Mesenchymal stem cell (in vitro differentiated cells and primary cell): ENCODE measurements around the gene TSR1.

ENCODE experiments used
- DNase-seq: peaks from one replicate; pipeline ENCODE4 v3.0.0-alpha.2; 2013
- H2AFZ ChIP-seq: one replicate; pipeline ENCODE4 v1.6.1; 2013; ENCODE audit warnings: low read depth, mild to moderate bottlenecking, control low read depth, inconsistent platforms, low read length, moderate library complexity
- H2AK5ac ChIP-seq: 2 replicates; pipeline ENCODE4 v1.6.1; 2013; ENCODE audit warnings: low read length, moderate library complexity, mild to moderate bottlenecking, inconsistent platforms; ENCODE audit not compliant: severe bottlenecking
- H2BK120ac ChIP-seq: one replicate; pipeline ENCODE4 v1.6.1; 2013; ENCODE audit warnings: low read depth, mild to moderate bottlenecking, inconsistent platforms, low read length, moderate library complexity
- H2BK12ac ChIP-seq, 2 experiments: one replicate each; pipeline ENCODE4 v1.6.1; 2013; ENCODE audit warnings: inconsistent platforms in 2 of 2, low read length in 2 of 2, mild to moderate bottlenecking in 2 of 2, moderate library complexity in 2 of 2, control low read depth in 1 of 2
- H2BK15ac ChIP-seq: one replicate; pipeline ENCODE4 v1.6.1; 2013; ENCODE audit warnings: mild to moderate bottlenecking, low read depth, inconsistent platforms; ENCODE audit not compliant: poor library complexity, severe bottlenecking
- H2BK5ac ChIP-seq: 2 replicates; pipeline ENCODE4 v1.6.1; 2013; ENCODE audit warnings: low read depth, mild to moderate bottlenecking, low read length, control low read depth, inconsistent platforms; ENCODE audit not compliant: poor library complexity, severe bottlenecking
- H3K14ac ChIP-seq, 2 experiments: one replicate each; pipeline ENCODE4 v1.6.1; 2013; ENCODE audit warnings: inconsistent platforms in 2 of 2, low read length in 2 of 2, control low read depth in 1 of 2, mild to moderate bottlenecking in 1 of 2, moderate library complexity in 1 of 2
- H3K18ac ChIP-seq, 2 experiments: one replicate each; pipeline ENCODE4 v1.6.1; 2013; ENCODE audit warnings: inconsistent platforms in 2 of 2, low read length in 2 of 2, control low read depth in 1 of 2, low read depth in 1 of 2, mild to moderate bottlenecking in 1 of 2
- H3K23ac ChIP-seq, 2 experiments: one replicate each; pipeline ENCODE4 v1.6.1; 2013; ENCODE audit warnings: inconsistent platforms in 2 of 2, low read length in 2 of 2, mild to moderate bottlenecking in 2 of 2, moderate library complexity in 2 of 2, control low read depth in 1 of 2
- H3K27ac ChIP-seq: 2 replicates; pipeline ENCODE4 v1.5.1; 2013; ENCODE audit warnings: mild to moderate bottlenecking, moderate library complexity, low read length, control low read depth, inconsistent platforms; ENCODE audit not compliant: poor library complexity, severe bottlenecking
- H3K27me3 ChIP-seq, 2 experiments: 2 replicates each; pipeline versions ENCODE4 v1.6.1 to v1.7.0; 2013; ENCODE audit warnings: low read length in 2 of 2, mild to moderate bottlenecking in 2 of 2, moderate library complexity in 2 of 2, control low read depth in 1 of 2, inconsistent platforms in 1 of 2; ENCODE audit not compliant: control insufficient read depth in 1 of 2, insufficient read depth in 1 of 2
- H3K36me3 ChIP-seq, 2 experiments: 2 replicates each; pipeline versions ENCODE4 v1.6.1 to v1.7.0; 2013; ENCODE audit warnings: low read length in 2 of 2, control low read depth in 1 of 2, inconsistent platforms in 1 of 2, low read depth in 1 of 2, mild to moderate bottlenecking in 1 of 2; ENCODE audit not compliant: insufficient read depth in 2 of 2, control insufficient read depth in 1 of 2
- H3K4ac ChIP-seq, 2 experiments: one replicate each; pipeline ENCODE4 v1.6.1; 2013; ENCODE audit warnings: inconsistent platforms in 2 of 2, low read length in 2 of 2, mild to moderate bottlenecking in 2 of 2, moderate library complexity in 2 of 2, control low read depth in 1 of 2, low read depth in 1 of 2
- H3K4me1 ChIP-seq: 2 replicates; pipeline ENCODE4 v1.6.1; 2013; ENCODE audit warnings: low read depth, low read length, control low read depth; ENCODE audit not compliant: control insufficient read depth, insufficient read depth
- H3K4me2 ChIP-seq: 2 replicates; pipeline ENCODE4 v1.6.1; 2013; ENCODE audit warnings: low read length, mild to moderate bottlenecking, inconsistent platforms; ENCODE audit not compliant: poor library complexity, severe bottlenecking
- H3K4me3 ChIP-seq, 2 experiments: 2 replicates each; pipeline versions ENCODE4 v1.5.1 to v1.7.0; 2013; ENCODE audit warnings: low read length in 2 of 2, mild to moderate bottlenecking in 2 of 2, control low read depth in 1 of 2, low read depth in 1 of 2; ENCODE audit not compliant: insufficient read depth in 1 of 2
- H3K79me1 ChIP-seq: replicated peaks from 2 replicates; pipeline ENCODE4 v1.6.1; 2013; ENCODE audit warnings: mild to moderate bottlenecking, control low read depth, low read length, inconsistent platforms; ENCODE audit not compliant: poor library complexity, severe bottlenecking
- H3K9ac ChIP-seq: 2 replicates; pipeline ENCODE4 v1.7.0; 2013; ENCODE audit warnings: mild to moderate bottlenecking, low read length, moderate library complexity
- H3K9me3 ChIP-seq: 2 replicates; pipeline ENCODE4 v1.7.0; 2013; ENCODE audit warnings: mild to moderate bottlenecking, low read length; ENCODE audit not compliant: control insufficient read depth
- H4K8ac ChIP-seq: one replicate; pipeline ENCODE4 v1.6.1; 2013; ENCODE audit warnings: inconsistent platforms, mild to moderate bottlenecking, low read length, moderate library complexity
- H4K91ac ChIP-seq: one replicate; pipeline ENCODE4 v1.6.1; 2013; ENCODE audit warnings: mild to moderate bottlenecking, low read length, inconsistent platforms
- WGBS: methylation state at CpG from one replicate; pipeline ENCODE4 v1.1.7; 2013; ENCODE audit warnings: mixed read lengths; 5-methylcytosine and 5-hydroxymethylcytosine counted together

TSR1 gene

DNA sequence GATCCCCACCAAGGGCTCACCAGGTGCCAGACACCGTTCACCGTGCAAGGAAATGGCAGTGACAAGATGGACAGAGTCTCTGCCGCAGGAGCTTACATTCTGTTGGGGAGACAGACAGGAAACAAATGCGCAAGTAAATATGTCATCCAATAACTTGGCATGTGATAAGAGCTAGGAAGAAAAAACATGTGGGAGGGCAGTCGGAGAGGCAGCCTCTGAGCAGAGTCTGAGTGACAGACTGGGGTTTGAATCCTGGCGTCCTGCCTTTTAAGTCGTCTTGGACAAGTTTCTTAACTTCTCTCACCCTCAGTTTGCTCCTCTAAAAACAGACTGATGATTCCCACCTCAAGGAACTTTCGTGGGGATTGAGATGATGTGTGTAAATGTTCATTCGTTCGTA is 8.3 kb upstream of the TSR1 start:
- Histone ChIP-seq H3K4me2 (no peak overlapping the region), H3K14ac (no peak overlapping the region), H2BK15ac (no peak overlapping the region), H3K27me3 (no peaks in the 10 kb centered on the region), H3K9ac (no peak overlapping the region), H3K23ac (no peak overlapping the region), H2BK5ac (no peak overlapping the region), H2AK5ac (no peak overlapping the region), H2BK120ac (no peak overlapping the region), H2BK12ac (no peak overlapping the region), H3K4me1 (peaks cover 16% of the 10 kb centered on the region), H2AFZ (no peak overlapping the region), H3K18ac (no peak overlapping the region), H3K79me1 (peaks cover 24% of the 10 kb centered on the region), H3K9me3 (no peaks in the 10 kb centered on the region), H3K4me3 (no peak overlapping the region), H4K91ac (no peak overlapping the region), H3K36me3 (peaks cover 20 to 27% of the 10 kb centered on the region in 2 experiments), H4K8ac (no peak overlapping the region), H3K4ac (no peak overlapping the region), H3K27ac (no peak overlapping the region)
- WGBS = 94% methylated on average over 10 of the region's 10 CpGs
- no peak for DNase-seq

DNA sequence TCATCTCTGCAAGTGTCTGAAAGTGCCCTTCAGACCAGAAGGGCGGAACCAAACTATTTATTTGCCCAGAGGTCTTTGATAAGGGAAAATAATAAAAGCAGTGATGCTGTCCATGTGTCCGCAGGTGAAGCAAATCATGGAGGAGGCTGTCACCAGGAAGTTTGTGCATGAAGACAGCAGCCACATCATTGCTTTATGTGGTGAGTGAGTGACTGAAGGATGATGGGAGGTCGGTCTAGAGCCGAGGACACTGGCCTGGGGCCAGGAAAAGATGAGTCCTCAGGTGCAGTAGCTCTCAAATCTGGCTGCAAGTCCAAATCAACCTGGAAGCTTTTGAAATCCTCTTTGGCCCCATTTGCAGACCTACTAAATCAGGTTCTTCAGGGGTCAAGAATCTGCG is 7.2 kb upstream of the TSR1 start:
- H3K18ac ChIP-seq = no peak overlapping the region
- peaks cover 16% of the 10 kb centered on the region for H3K4me1 ChIP-seq
- H3K27ac ChIP-seq = no peak overlapping the region
- H2BK15ac ChIP-seq = no peak overlapping the region
- no peak overlapping the region for H2AFZ ChIP-seq
- no peak overlapping the region for H3K23ac ChIP-seq
- no peak overlapping the region for H4K8ac ChIP-seq
- no peak overlapping the region for H3K9ac ChIP-seq
- H3K4me2 ChIP-seq = no peak overlapping the region
- H2BK12ac ChIP-seq = no peak overlapping the region
- no peak for DNase-seq
- H2BK120ac ChIP-seq = no peak overlapping the region
- no peak overlapping the region for H4K91ac ChIP-seq
- H3K79me1 ChIP-seq = peaks cover 21% of the 10 kb centered on the region
- H3K14ac ChIP-seq = no peak overlapping the region
- no peak overlapping the region for H2BK5ac ChIP-seq
- no peak overlapping the region for H2AK5ac ChIP-seq
- no peak overlapping the region for H3K4me3 ChIP-seq
- no peaks in the 10 kb centered on the region for H3K9me3 ChIP-seq
- 93% methylated on average over 5 of the region's 5 CpGs for WGBS
- H3K27me3 ChIP-seq = no peaks in the 10 kb centered on the region
- no peak overlapping the region for H3K4ac ChIP-seq
- H3K36me3 ChIP-seq = peaks cover 20 to 27% of the 10 kb centered on the region in 2 experiments

DNA sequence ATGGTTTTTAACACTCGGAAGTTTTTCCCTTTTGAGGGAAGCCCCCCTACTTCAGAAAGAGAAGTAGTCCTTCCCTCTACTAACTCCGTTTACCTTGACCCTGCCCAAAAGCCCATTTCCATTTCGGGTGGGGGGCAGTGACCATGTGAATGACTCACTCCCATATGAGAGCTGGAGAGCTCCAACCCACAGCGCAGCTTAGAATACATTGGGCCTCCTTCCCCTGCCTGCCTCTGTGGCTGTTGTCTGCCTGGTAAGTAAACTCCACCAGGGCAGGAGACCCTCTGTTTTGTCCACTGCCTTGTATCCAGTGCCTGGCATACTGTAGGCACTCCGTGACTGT is 2.0 kb upstream of the TSR1 start:
- Histone ChIP-seq H4K91ac (no peak overlapping the region), H3K4ac (no peak overlapping the region)
- 3% methylated on average over 4 of the region's 5 CpGs for WGBS

DNA sequence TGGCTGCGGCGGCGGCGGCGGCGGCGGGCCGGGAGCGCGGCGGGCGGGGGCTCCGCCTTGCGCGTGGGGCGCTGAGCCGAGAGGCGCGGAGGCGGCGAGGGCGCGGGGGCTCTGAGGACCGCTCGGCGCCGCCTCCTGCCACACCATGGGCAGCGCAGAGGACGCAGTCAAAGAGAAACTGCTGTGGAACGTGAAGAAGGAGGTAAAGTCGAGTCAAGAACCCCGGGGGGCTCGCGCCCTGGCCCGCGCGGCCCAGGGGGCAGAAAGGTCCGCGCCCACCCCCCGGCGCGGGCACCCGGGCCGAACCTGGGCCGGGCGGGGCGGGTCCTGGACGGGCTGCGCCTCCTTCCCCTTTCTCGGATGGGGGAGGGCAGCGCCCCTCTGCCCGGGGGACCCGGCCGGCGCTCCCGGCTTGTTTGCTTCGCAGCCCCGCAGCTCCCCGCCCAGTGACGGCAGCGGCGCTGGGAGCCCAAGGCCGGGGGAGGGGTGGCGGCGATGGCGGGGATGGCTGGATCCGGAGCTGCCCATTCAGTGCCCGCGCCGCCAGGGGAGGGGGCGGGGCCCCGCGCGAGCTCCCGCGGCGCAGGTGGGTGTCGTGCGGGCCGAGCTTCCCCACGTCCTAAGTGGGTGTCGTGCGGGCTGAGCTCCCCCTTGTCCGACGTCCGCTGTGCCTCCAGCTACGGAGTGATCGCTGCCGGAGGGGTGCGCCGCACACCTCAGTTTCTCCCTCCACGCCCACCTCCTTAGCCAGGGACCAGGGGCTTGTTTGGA is 1.5 kb upstream of the TSR1 start:
- peak overlapping the region; percentile 87 for H3K9ac ChIP-seq
- H2AFZ ChIP-seq = peak overlapping the region; percentile 0
- no peak overlapping the region for H2AK5ac ChIP-seq
- H4K8ac ChIP-seq = no peak overlapping the region
- peak overlapping the region in 1 of 2 experiments; percentile 80 for H2BK12ac ChIP-seq
- 1% methylated on average over 56 of the region's 92 CpGs for WGBS
- peaks cover 8 to 36% of the 10 kb centered on the region in 2 experiments for H3K36me3 ChIP-seq
- peak overlapping the region; percentile 52 for H4K91ac ChIP-seq
- H2BK15ac ChIP-seq = peak overlapping the region; percentile 12
- peak overlapping the region; percentile 67 to 88 for H3K14ac ChIP-seq
- peak overlapping the region; percentile 61 for H3K27ac ChIP-seq
- H3K27me3 ChIP-seq = no peaks in the 10 kb centered on the region
- H3K23ac ChIP-seq = no peak overlapping the region
- peak overlapping the region; percentile 52 to 92 for H3K18ac ChIP-seq
- peak overlapping the region; percentile 73 for H3K4me2 ChIP-seq
- H3K79me1 ChIP-seq = peaks cover 17% of the 10 kb centered on the region
- peaks cover 15% of the 10 kb centered on the region for H3K4me1 ChIP-seq
- peak overlapping the region; percentile 38 to 93 for H3K4ac ChIP-seq
- peak; percentile 73 for DNase-seq
- H3K4me3 ChIP-seq = peak overlapping the region; percentile 65 to 87
- no peaks in the 10 kb centered on the region for H3K9me3 ChIP-seq
- H2BK120ac ChIP-seq = peak overlapping the region; percentile 87
- H2BK5ac ChIP-seq = peak overlapping the region; percentile 77

More for the DNA sequence above, 2.0 kb upstream of the TSR1 start:
- Histone ChIP-seq H3K9me3 (no peaks in the 10 kb centered on the region), H3K14ac (peak overlapping the region in 1 of 2 experiments; percentile 72), H3K4me3 (peak overlapping the region; percentile 65 to 87), H3K27me3 (no peaks in the 10 kb centered on the region), H2BK120ac (no peak overlapping the region), H3K4me1 (peaks cover 15% of the 10 kb centered on the region), H2BK12ac (no peak overlapping the region), H3K27ac (peak overlapping the region; percentile 36), H2AFZ (peak overlapping the region; percentile 0), H3K18ac (no peak overlapping the region), H3K23ac (peak overlapping the region in 1 of 2 experiments; percentile 5), H3K4me2 (peak overlapping the region; percentile 73), H4K8ac (no peak overlapping the region), H3K36me3 (peaks cover 11 to 31% of the 10 kb centered on the region in 2 experiments), H2AK5ac (no peak overlapping the region), H2BK15ac (no peak overlapping the region), H2BK5ac (no peak overlapping the region), H3K9ac (peak overlapping the region; percentile 87), H3K79me1 (peaks cover 17% of the 10 kb centered on the region)
- DNase-seq = peak; percentile 55
